Measurements from ENCODE around the gene SUSD6. TPM values are rescaled to one million over a fixed set of nuclear protein-coding genes. Genes with fewer than 3 reads are reported as not detected.

SUSD6 gene
- polyA plus RNA-seq, 1 of the 3 experiments (the other 2 are of a cell fraction), result 8.5 TPM

- POLR2A ChIA-PET, result no interaction called here
- Histone ChIP-seq H4K20me1 (ENCODE audit: insufficient read depth) (no peaks in the 10 kb centered on the region), H3K4me2 (no peak overlapping the region), H3K4me1 (ENCODE audit: control insufficient read depth in 1 of 2, insufficient read depth in 2 of 2, low read depth in 1 of 2, low read length in 1 of 2) (peaks cover 13 to 34% of the 10 kb centered on the region in 2 experiments; a peak in 2 of 4 replicates), H3K9me3 (no peaks in the 10 kb centered on the region), H2AFZ (ENCODE audit: low read depth) (no peak overlapping the region), H3K27ac (ENCODE audit: low read depth in 2 of 2, low read length in 1 of 2) (no peak overlapping the region), H3K27me3 (ENCODE audit: insufficient read depth) (no peaks in the 10 kb centered on the region), H3K9ac (no peak overlapping the region), H3K9me2 (no peaks in the 10 kb centered on the region), H3K36me3 (replicated peaks in 1 of 2; ENCODE audit: control insufficient read depth in 1 of 2, insufficient read depth in 2 of 2, low read length in 1 of 2) (peaks cover 13 to 22% of the 10 kb centered on the region in 2 experiments), H3K4me3 (ENCODE audit: low read depth in 2 of 2, low read length in 1 of 2) (no peak overlapping the region), H3F3A (replicated peaks; ENCODE audit: insufficient read depth) (no peaks in the 10 kb centered on the region), H3K79me2 (ENCODE audit: insufficient read depth) (no peaks in the 10 kb centered on the region)
- no peak for DNase-seq
- 76% methylated on average over 1 of the region's 1 CpG for WGBS (ENCODE audit: low lambda C conversion rate)
- no peak for TF ChIP-seq ELF1 (IDR thresholded peaks at IDR 0.05)
- no peak for TF ChIP-seq RAD21 (IDR thresholded peaks at IDR 0.05; ENCODE audit: low read length)
- TF ChIP-seq MEF2A (IDR thresholded peaks at IDR 0.05; ENCODE audit: borderline replicate concordance, low read depth), result no peak
- TF ChIP-seq YY1 (IDR thresholded peaks at IDR 0.05; ENCODE audit: low read depth), result no peak
- no peak for TF ChIP-seq GATA2 (CRISPR knock-in tag; IDR thresholded peaks at IDR 0.05)
- TF ChIP-seq POLR2AphosphoS5 (IDR thresholded peaks at IDR 0.05; ENCODE audit: low read depth, low read length), result no peak
- no peak for TF ChIP-seq EP300 (IDR thresholded peaks at IDR 0.05; ENCODE audit: borderline replicate concordance in 1 of 2, low read depth in 1 of 2, low read length in 1 of 2)
- TF ChIP-seq SMC3 (IDR thresholded peaks at IDR 0.05; ENCODE audit: low read depth, low read length), result no peak
- TF ChIP-seq CHD2 (IDR thresholded peaks at IDR 0.05; ENCODE audit: low read length, partially characterized antibody), result no peak
- TF ChIP-seq, protein P1, sequence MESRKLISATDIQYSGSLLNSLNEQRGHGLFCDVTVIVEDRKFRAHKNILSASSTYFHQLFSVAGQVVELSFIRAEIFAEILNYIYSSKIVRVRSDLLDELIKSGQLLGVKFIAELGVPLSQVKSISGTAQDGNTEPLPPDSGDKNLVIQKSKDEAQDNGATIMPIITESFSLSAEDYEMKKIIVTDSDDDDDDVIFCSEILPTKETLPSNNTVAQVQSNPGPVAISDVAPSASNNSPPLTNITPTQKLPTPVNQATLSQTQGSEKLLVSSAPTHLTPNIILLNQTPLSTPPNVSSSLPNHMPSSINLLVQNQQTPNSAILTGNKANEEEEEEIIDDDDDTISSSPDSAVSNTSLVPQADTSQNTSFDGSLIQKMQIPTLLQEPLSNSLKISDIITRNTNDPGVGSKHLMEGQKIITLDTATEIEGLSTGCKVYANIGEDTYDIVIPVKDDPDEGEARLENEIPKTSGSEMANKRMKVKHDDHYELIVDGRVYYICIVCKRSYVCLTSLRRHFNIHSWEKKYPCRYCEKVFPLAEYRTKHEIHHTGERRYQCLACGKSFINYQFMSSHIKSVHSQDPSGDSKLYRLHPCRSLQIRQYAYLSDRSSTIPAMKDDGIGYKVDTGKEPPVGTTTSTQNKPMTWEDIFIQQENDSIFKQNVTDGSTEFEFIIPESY (IDR thresholded peaks at IDR 0.05; ENCODE audit: borderline replicate concordance, low read depth), result no peak
- TF ChIP-seq RCOR1 (IDR thresholded peaks at IDR 0.05; ENCODE audit: low read length), result no peak
- CTCF ChIA-PET, result interaction anchor here (1.0 to 3.7 kb wide), 7 partner anchors 9 to 164 kb away, joined by 3 to 15 read pairs (median 8); no protein-coding TSS in a partner anchor
Measured at GRCh38 chr14:69708049-69708448, 96.7 kb downstream of the SUSD6 start.

- DNase-seq, result peak; percentile 51
Measured at GRCh38 chr14:69708586-69709560, 97.5 kb downstream of the SUSD6 start.

More at GRCh38 chr14:69708586-69709560, 97.5 kb downstream of the SUSD6 start:
- H3K36me3 ChIP-seq (replicated peaks in 1 of 2; ENCODE audit: control insufficient read depth in 1 of 2, insufficient read depth in 2 of 2, low read length in 1 of 2), result peaks cover 13 to 22% of the 10 kb centered on the region in 2 experiments
- H3K4me3 ChIP-seq (ENCODE audit: low read depth in 2 of 2, low read length in 1 of 2), result no peak overlapping the region; a peak in 1 of 4 replicates
- WGBS (ENCODE audit: low lambda C conversion rate), result 88% methylated on average over 8 of the region's 12 CpGs
- TF ChIP-seq RAD21 (IDR thresholded peaks at IDR 0.05; ENCODE audit: low read length) (peak; percentile 54), TEAD4 (IDR thresholded peaks at IDR 0.05; ENCODE audit: borderline replicate concordance, insufficient read depth) (no peak), SIN3A (IDR thresholded peaks at IDR 0.05; ENCODE audit: borderline replicate concordance, low read depth, low read length) (no peak), IRF3 (IDR thresholded peaks at IDR 0.05; ENCODE audit: low read depth, low read length) (no peak), EZH2phosphoT487 (IDR thresholded peaks at IDR 0.05; ENCODE audit: borderline replicate concordance, low read depth) (no peak), RFX5 (IDR thresholded peaks at IDR 0.05; ENCODE audit: low read length) (no peak), SMC3 (IDR thresholded peaks at IDR 0.05; ENCODE audit: low read depth, low read length) (peak; percentile 30; the same call in 1 of the 2 replicates), FOSL2 (IDR thresholded peaks at IDR 0.05; ENCODE audit: borderline replicate concordance, low read depth) (no peak), FOXM1 (IDR thresholded peaks at IDR 0.05; ENCODE audit: low read depth) (no peak), GATA2 (CRISPR knock-in tag; IDR thresholded peaks at IDR 0.05) (no peak)
- TF ChIP-seq, protein P2, sequence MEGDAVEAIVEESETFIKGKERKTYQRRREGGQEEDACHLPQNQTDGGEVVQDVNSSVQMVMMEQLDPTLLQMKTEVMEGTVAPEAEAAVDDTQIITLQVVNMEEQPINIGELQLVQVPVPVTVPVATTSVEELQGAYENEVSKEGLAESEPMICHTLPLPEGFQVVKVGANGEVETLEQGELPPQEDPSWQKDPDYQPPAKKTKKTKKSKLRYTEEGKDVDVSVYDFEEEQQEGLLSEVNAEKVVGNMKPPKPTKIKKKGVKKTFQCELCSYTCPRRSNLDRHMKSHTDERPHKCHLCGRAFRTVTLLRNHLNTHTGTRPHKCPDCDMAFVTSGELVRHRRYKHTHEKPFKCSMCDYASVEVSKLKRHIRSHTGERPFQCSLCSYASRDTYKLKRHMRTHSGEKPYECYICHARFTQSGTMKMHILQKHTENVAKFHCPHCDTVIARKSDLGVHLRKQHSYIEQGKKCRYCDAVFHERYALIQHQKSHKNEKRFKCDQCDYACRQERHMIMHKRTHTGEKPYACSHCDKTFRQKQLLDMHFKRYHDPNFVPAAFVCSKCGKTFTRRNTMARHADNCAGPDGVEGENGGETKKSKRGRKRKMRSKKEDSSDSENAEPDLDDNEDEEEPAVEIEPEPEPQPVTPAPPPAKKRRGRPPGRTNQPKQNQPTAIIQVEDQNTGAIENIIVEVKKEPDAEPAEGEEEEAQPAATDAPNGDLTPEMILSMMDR (IDR thresholded peaks at IDR 0.05), result peak; percentile 28; the same call in 1 of the 2 replicates
- CTCF ChIA-PET, result interaction anchor here (0.6 to 3.7 kb wide), 16 partner anchors 9 to 173 kb away, joined by 3 to 15 read pairs (median 4); partner anchors contain the start of gene SUSD6
- no peaks in the 10 kb centered on the region for H3K27me3 ChIP-seq (ENCODE audit: insufficient read depth)
- no peak overlapping the region for H3K9ac ChIP-seq
- peak overlapping the region in 1 of 2 experiments; percentile 14; a peak in 1 of 4 replicates for H3K27ac ChIP-seq (ENCODE audit: low read depth in 2 of 2, low read length in 1 of 2)
- no peak overlapping the region for H3K4me2 ChIP-seq
- peaks cover 13 to 32% of the 10 kb centered on the region in 2 experiments; a peak in 2 of 4 replicates for H3K4me1 ChIP-seq (ENCODE audit: control insufficient read depth in 1 of 2, insufficient read depth in 2 of 2, low read depth in 1 of 2, low read length in 1 of 2)
- H3K9me2 ChIP-seq, result no peaks in the 10 kb centered on the region
- H3K79me2 ChIP-seq (ENCODE audit: insufficient read depth), result no peaks in the 10 kb centered on the region
- no peaks in the 10 kb centered on the region for H3K9me3 ChIP-seq
- no peaks in the 10 kb centered on the region for H4K20me1 ChIP-seq (ENCODE audit: insufficient read depth)
- H2AFZ ChIP-seq (ENCODE audit: low read depth), result no peak overlapping the region
- POLR2A ChIA-PET, result no interaction called here
- no peaks in the 10 kb centered on the region for H3F3A ChIP-seq (replicated peaks; ENCODE audit: insufficient read depth)
